Stimulated activated naive CD8-positive, alpha-beta T cell treated with anti-CD3 and anti-CD28 coated beads, Interleukin-15, Interleukin-2, amounts not matched to agents 100 ng/mL and 50 ng/mL, for 24 hours (primary cell): ENCODE results near the gene HYPK.
"Not testable (repeated sequence)": the region's sequence is repeated elsewhere in the genome, so short reads cannot be mapped to it uniquely, and the experiment has no call there.

Experiments
- H3K27ac Mint-ChIP-seq: one replicate; pipeline ENCODE4 v1.8.0; 2021; ENCODE audit warnings: mild to moderate bottlenecking, mixed read lengths
- H3K27me3 Mint-ChIP-seq: one replicate; pipeline ENCODE4 v1.8.0; 2021; ENCODE audit warnings: mixed read lengths
- H3K36me3 Mint-ChIP-seq: one replicate; pipeline ENCODE4 v1.8.0; 2021; ENCODE audit warnings: low read depth, mixed read lengths
- H3K4me1 Mint-ChIP-seq: one replicate; pipeline ENCODE4 v1.8.0; 2021; ENCODE audit warnings: low read depth, mixed read lengths
- H3K4me3 Mint-ChIP-seq: one replicate; pipeline ENCODE4 v1.8.0; 2021; ENCODE audit warnings: mild to moderate bottlenecking, mixed read lengths
- H3K9me3 Mint-ChIP-seq: one replicate; pipeline ENCODE4 v1.8.0; 2021; ENCODE audit warnings: mixed read lengths

HYPK gene

DNA sequence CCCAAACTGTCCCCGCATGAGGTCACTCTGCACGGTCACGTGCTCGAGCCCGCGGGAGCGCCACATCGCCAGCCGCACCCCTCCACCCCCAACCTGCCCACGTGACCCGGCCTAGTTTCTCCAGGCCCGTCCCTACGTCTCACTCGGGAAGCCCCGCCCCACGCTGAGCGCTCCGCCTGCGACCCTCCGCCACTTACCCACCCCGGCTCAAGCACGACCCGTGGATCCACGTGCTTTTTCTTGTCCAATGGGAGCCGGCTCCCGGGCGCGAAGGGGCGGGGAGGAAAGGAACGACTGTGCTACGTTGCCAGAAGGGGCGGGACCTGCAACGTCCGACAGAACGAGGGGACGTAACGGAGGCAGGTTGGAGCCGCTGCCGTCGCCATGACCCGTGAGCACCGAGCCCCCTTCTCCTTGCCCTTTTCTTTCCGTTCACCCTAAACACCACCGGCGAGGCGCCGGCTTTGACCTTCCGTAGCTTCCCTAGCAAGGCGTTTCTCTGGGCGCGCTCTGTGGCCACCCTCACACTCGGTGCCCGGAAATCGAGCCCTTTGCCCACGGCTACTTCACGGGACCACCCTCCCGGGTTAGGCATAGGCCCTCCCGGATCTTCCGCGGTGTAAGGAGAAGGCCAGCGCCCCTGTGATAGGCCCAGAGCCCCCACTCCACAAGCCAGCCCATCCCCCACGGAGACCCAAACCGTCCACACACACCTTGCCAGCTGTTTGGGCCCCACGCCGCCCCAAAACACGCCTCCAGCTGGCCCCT lies 8.2 kb upstream of the HYPK start, which contains the start of gene SERF2:
Gene SERF2 (plus strand): TSS at position 328 of the 768 bp plus-strand sequence. CDS start 57 bp downstream, at position 385.
- Mint-ChIP-seq H3K9me3 (no peaks in the 10 kb centered on the region), H3K36me3 (peaks cover 42% of the 10 kb centered on the region), H3K4me3 (peak within 1 kb of the TSS; percentile 89), H3K27ac (peak within 1 kb of the TSS; percentile 94), H3K27me3 (no peaks in the 10 kb centered on the region), H3K4me1 (peaks cover 40% of the 10 kb centered on the region)

DNA sequence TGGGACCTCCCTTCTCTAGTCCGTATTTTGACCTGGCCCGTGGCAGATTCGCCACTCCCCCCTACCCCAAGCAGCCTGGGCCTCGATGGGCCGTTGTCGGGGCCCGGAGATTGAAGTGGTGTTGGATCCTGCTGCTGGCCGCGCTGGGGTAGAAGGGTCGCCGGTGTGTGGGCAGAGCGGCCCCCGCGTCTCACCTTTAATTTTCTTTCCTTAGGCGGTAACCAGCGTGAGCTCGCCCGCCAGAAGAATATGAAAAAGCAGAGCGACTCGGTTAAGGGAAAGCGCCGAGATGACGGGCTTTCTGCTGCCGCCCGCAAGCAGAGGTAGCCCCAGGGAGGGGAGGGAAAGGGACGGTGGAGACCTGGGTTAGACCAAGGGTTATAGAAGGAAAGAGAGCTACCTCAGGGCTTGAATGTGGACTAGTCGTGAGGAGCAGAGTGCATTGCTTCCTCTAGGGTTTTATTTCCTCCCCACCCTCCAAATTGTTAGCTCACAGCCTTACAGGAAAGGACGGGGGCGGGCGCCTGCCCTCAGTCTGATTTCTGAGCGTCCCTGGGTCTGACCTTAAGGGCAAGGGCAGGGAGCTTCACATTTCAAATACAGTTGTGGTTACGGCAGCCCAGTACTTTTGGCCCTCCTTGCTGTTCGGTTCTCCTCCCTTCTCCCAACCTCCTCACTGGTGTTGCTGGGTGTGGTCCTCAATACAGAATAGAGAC lies 7.5 kb upstream of the HYPK start:
- peak overlapping the region; percentile 94 for H3K27ac Mint-ChIP-seq
- H3K27me3 Mint-ChIP-seq, result no peaks in the 10 kb centered on the region
- peak overlapping the region; percentile 89 for H3K4me3 Mint-ChIP-seq
- H3K36me3 Mint-ChIP-seq, result peaks cover 42% of the 10 kb centered on the region
- H3K4me1 Mint-ChIP-seq, result peaks cover 40% of the 10 kb centered on the region
- H3K9me3 Mint-ChIP-seq, result no peaks in the 10 kb centered on the region

DNA sequence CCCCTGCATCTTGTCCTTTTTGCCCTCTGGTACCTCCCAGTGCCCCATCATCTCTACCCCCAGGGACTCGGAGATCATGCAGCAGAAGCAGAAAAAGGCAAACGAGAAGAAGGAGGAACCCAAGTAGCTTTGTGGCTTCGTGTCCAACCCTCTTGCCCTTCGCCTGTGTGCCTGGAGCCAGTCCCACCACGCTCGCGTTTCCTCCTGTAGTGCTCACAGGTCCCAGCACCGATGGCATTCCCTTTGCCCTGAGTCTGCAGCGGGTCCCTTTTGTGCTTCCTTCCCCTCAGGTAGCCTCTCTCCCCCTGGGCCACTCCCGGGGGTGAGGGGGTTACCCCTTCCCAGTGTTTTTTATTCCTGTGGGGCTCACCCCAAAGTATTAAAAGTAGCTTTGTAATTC lies 6.8 kb upstream of the HYPK start:
- H3K36me3 Mint-ChIP-seq, result peaks cover 48% of the 10 kb centered on the region
- peak overlapping the region; percentile 89 for H3K4me3 Mint-ChIP-seq
- no peaks in the 10 kb centered on the region for H3K9me3 Mint-ChIP-seq
- H3K4me1 Mint-ChIP-seq, result peaks cover 45% of the 10 kb centered on the region
- H3K27ac Mint-ChIP-seq, result peak overlapping the region; percentile 94
- H3K27me3 Mint-ChIP-seq, result no peaks in the 10 kb centered on the region

DNA sequence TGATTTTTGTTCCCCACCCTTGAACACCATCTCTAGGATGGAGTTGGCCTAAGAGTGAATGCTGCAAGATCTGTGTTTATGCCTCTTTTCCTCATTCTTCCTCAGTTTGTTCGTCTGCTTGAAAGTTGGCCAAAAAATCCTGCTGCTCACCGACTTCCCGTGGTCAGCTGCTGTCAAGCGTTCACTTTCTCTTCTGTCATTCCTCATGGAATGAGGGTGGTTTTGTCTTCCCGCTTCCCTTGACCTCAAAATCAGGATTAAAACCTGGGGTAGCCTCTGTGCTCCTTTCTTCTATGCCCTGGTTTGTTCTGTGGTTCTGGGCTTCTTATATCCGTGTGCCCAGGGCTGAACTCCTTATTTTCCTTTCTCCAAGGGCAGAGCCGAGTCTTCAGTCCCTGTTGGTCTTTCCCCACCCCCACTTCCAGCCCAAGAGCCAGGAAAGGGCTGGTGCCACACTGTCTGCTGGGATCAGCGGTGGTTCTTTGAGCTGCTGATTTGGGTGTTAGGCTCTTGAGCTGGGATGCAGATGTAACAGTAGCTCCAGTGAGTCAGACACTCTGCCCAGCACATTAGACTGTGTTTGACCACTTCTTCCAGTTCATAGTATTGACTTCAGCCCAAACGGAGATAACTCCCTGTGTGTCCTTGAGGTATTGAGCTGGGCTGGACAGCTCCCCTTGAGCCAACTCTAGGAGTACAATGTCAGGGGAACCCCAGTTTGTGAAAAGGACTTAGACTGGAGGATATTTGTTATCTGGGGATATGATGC lies 5.9 kb upstream of the HYPK start:
- Mint-ChIP-seq H3K4me1 (peaks cover 48% of the 10 kb centered on the region), H3K27me3 (no peaks in the 10 kb centered on the region), H3K9me3 (no peaks in the 10 kb centered on the region), H3K27ac (peak overlapping the region; percentile 94), H3K36me3 (peaks cover 56% of the 10 kb centered on the region), H3K4me3 (peak overlapping the region; percentile 89)

DNA sequence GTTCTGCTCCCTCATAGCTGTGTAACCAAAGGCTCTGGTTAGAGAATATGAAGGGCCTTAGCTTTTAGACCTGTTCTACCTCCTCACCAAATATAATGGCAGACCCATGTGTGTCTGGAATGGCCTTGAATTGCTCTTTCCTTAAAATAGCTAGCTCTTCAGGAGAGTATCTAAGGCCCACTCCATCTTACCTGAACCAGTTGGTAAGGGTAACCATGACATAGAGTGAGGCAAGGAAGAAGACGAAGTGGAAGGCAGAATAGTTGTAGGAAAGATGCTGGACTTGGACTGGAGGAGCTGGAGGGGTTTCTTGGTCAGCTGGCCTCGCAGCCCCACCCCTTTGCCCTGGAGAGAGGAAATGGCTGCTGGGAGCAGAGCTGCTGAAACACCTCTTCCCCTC lies 5.2 kb upstream of the HYPK start:
- Mint-ChIP-seq H3K9me3 (no peaks in the 10 kb centered on the region), H3K36me3 (peaks cover 63% of the 10 kb centered on the region), H3K4me3 (no peak overlapping the region), H3K27me3 (no peaks in the 10 kb centered on the region), H3K4me1 (peaks cover 53% of the 10 kb centered on the region), H3K27ac (peak overlapping the region; percentile 23)

DNA sequence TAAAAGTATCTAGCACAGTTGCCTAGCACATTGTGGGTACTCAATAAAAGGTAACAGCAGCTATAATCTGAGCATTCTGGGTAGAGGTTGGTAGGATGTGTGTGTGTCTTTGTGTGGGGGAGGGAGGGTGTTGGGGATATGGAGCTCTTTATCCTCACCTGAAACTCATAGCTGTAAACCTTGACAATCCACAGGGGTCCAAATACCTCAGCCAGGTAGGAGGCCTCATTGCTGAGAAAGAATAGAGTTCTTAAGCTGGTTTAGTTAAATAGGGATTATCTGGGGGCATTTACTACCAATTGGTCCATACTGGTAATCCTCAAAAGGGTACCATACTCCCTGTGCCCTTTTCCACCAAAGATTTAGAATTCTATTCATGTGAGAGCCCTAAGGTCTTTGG lies 4.4 kb upstream of the HYPK start:
- Mint-ChIP-seq H3K27ac (no peak overlapping the region), H3K4me3 (no peak overlapping the region)

DNA sequence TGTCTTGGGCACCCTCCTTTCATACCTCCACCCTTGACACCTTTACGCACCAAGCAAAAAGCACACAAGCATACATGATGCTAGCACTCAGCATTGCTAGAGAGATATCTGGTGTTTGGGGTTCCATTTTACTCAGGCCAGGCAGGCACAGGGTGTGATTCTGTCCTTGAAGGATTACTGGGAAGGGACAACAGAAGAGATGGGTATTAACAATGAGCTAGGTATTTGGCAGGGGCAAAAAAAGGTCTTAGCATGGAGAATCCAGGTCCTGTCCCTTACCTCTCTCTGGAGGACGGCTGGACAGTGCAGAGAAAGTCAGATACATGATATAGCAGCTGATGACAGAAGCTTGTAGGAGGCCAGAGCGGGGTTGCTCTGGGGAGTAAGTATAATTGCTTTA lies 3.8 kb upstream of the HYPK start:
- H3K9me3 Mint-ChIP-seq, result no peaks in the 10 kb centered on the region
- no peak overlapping the region for H3K4me3 Mint-ChIP-seq
- H3K4me1 Mint-ChIP-seq, result peaks cover 61% of the 10 kb centered on the region
- peaks cover 76% of the 10 kb centered on the region for H3K36me3 Mint-ChIP-seq
- no peak overlapping the region for H3K27ac Mint-ChIP-seq
- no peaks in the 10 kb centered on the region for H3K27me3 Mint-ChIP-seq

More for the DNA sequence above, 4.4 kb upstream of the HYPK start:
- H3K27me3 Mint-ChIP-seq, result no peaks in the 10 kb centered on the region
- peaks cover 70% of the 10 kb centered on the region for H3K36me3 Mint-ChIP-seq
- H3K9me3 Mint-ChIP-seq, result no peaks in the 10 kb centered on the region
- peaks cover 58% of the 10 kb centered on the region for H3K4me1 Mint-ChIP-seq

DNA sequence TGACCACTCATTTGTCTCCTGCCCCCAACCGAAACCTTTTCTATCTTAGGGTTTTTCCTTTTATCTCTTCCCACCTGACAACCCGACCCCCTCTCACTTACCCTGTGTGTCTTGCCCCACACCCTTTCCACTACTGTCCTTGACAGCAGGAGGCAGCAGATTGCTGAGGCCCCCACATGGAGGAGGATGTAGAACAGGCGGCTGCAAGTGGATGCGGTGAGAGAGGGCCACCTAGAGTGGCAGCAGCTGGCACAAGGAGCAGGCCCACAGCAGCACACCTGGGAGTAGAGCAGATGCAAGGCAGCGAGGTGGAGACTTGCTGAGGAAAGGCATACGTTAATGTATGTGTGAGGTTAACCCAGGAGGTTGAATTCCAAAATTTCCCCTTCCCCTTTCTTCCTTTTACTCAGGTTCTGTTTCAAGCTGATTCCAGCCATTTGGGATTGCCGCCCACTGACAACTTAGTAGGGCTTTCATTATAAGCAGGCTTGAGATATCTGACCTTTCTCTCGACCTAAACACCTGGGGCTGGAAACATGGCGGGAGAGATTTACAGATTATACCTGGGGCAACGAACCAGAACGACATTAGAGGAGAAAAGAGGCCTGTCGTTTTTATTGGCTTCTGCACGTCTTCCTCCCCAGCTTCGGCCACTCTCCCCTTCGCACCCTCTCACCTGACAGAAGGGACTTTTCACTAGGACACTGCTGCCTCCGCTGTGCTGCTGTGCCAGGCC lies 1.0 kb upstream of the HYPK start:
- peaks cover 76% of the 10 kb centered on the region for H3K36me3 Mint-ChIP-seq
- peak overlapping the region; percentile 98 for H3K27ac Mint-ChIP-seq
- H3K9me3 Mint-ChIP-seq, result no peaks in the 10 kb centered on the region
- peaks cover 49% of the 10 kb centered on the region for H3K4me1 Mint-ChIP-seq
- no peaks in the 10 kb centered on the region for H3K27me3 Mint-ChIP-seq
- H3K4me3 Mint-ChIP-seq, result peak overlapping the region; percentile 97

DNA sequence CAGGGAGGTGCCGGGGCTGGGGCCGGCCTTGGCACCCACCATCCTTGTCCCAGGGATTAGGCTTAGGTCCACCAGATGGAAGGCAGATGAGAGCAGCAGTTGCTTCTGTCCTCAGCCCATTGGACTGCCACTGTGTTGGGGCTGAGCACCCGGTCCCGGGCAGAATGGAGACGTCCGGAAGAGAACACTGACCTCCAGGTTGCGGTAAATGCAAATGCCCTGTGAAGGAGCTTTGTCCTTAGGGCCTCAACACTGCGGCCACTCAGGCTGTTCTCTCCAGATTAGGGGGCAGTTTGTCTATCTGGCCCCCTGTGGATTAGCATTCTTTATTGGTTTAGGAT lies 484 bp upstream of the HYPK start, which contains the start of gene SERINC4:
Gene SERINC4 (minus strand): TSS at position 276 of the 341 bp plus-strand sequence. CDS start 234 bp downstream, at position 42.
- peak within 1 kb of the TSS; percentile 98 for H3K27ac Mint-ChIP-seq
- H3K27me3 Mint-ChIP-seq, result no peaks in the 10 kb centered on the region
- peaks cover 46% of the 10 kb centered on the region for H3K4me1 Mint-ChIP-seq
- H3K36me3 Mint-ChIP-seq, result peaks cover 76% of the 10 kb centered on the region
- H3K4me3 Mint-ChIP-seq, result peak within 1 kb of the TSS; percentile 97
- no peaks in the 10 kb centered on the region for H3K9me3 Mint-ChIP-seq

DNA sequence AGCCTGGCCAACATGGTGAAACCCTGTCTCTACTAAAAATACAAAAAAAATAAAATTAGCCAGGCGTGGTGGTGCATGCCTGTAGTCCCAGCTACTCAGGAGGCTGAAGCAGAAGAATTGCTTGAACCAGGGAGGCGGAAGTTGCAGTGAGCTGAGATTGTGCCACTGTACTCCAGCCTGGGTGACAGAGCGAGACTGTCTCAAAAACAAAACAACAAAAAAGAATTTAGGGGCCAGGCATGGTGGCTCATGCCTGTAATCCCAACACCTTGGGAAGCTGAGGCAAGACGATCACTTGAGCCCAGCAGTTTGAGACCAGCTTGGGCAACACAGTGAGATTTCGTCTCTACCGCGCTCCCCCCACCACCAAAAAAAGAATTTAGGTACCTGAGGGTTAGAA lies 2.3 kb downstream of the HYPK start:
- peaks cover 81% of the 10 kb centered on the region for H3K36me3 Mint-ChIP-seq
- H3K4me1 Mint-ChIP-seq, result peaks cover 36% of the 10 kb centered on the region
- H3K27ac Mint-ChIP-seq, result peak overlapping the region; percentile 26
- H3K9me3 Mint-ChIP-seq, H3K27me3 Mint-ChIP-seq, H3K4me3 Mint-ChIP-seq: not testable (repeated sequence)

DNA sequence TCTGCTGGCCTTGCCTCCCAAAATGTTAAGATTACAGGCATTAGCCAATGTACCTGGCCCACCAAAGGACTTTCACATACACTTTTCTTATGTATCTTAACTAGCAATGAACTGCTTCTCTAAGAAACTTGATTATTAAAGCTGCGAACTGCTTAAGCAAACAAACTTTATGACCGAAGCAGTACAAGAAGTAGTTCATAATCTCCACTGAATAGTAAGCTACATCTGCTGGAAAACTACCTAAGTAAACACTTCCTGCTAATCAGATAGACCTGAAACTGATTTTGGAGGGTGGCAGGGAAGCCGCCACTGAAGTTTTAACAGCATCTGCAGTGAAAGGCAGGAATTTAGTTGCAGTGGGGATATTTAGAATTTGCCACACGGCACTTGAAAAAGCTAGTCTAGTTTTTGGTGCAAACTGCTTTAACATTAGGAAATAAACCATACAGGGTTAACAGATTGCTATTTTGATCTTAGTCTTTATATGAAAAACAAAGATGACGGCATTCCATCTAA lies 8.1 kb downstream of the HYPK start:
- no peak overlapping the region for H3K27ac Mint-ChIP-seq
- H3K4me3 Mint-ChIP-seq, result no peak overlapping the region
- peaks cover 15% of the 10 kb centered on the region for H3K4me1 Mint-ChIP-seq
- H3K36me3 Mint-ChIP-seq, result peaks cover 74% of the 10 kb centered on the region
- H3K27me3 Mint-ChIP-seq, result no peaks in the 10 kb centered on the region
- H3K9me3 Mint-ChIP-seq, result no peaks in the 10 kb centered on the region

DNA sequence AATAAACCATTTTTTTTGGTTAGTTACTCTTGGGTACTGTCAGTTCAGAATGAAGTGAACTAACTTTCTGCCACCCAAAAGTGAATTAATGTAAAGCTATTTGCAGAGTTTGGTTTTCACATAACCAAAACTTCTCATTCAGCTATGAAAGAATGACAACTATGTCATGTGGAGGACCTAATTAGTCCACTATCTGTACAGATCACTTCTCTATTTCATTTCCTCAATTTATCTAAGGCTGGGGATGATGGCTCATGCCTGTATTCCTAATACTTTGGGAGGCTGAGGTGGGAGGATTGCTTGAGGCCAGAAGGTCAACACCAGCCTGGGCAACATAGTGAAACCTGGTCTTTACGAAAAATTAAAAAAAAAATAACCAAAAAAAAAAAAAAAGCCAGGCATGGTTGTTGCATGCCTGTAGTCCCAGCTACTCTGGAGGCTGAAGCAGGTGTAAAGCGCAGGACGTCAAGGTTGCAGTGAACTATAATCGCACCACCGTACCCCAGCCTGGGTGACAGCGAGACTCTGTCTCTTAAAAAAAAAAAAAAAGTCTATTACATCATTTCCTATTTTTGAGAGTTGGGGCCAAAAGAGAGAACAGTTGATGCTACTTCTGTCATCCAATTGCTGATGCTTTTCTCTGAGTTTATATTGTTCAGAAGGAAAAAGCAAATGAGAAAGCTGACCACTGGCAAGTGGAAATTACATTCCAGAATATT lies 8.7 kb downstream of the HYPK start:
- Mint-ChIP-seq H3K36me3 (peaks cover 78% of the 10 kb centered on the region), H3K4me3 (no peak overlapping the region), H3K27ac (peak overlapping the region; percentile 76), H3K4me1 (peaks cover 15% of the 10 kb centered on the region), H3K9me3 (no peaks in the 10 kb centered on the region), H3K27me3 (no peaks in the 10 kb centered on the region)

DNA sequence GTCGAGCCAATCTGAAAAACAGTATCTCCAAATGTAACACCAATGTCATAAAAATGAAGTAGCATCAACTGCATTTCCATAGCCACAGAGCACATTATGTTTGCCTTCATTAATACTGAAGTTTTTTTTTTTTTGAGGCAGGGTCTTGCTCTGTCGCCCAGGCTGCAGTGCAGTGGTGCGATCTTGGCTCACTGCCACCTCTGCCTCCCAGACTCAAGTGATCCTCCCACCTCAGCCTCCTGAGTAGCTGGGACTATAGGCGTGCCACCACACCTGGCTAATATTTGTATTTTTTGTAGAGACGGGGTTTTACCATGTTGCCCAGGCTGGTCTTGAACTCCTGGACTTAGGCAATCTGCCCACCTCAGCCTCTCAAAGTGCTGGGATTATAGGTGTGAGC lies 14.7 kb downstream of the HYPK start:
- not testable (repeated sequence) for H3K27me3 Mint-ChIP-seq, H3K4me3 Mint-ChIP-seq, H3K9me3 Mint-ChIP-seq
- H3K4me1 Mint-ChIP-seq, result peaks cover 14% of the 10 kb centered on the region
- H3K27ac Mint-ChIP-seq, result peak overlapping the region; percentile 33
- H3K36me3 Mint-ChIP-seq, result peaks cover 71% of the 10 kb centered on the region

DNA sequence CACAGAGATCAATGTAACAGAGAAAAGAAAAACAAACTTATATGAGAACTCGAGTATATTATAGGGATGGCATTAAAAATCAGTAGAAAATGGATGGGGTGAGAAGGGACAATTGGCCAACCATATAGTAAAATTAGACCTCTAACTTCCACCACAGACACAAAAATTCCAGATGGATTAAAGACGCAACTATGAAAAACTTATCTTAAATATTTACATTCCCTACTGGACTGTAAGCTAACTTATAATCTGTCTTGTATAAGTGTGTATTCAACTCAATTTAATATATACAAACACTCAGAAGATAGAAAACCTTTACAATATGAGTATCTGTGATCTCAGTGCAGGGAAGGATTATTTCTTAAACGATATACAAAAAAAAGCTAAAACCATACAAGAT lies 21.1 kb downstream of the HYPK start:
- peaks cover 4% of the 10 kb centered on the region for H3K9me3 Mint-ChIP-seq
- no peaks in the 10 kb centered on the region for H3K27me3 Mint-ChIP-seq
- H3K4me1 Mint-ChIP-seq, result peaks cover 58% of the 10 kb centered on the region
- H3K36me3 Mint-ChIP-seq, result peaks cover 46% of the 10 kb centered on the region
- peak overlapping the region; percentile 29 for H3K27ac Mint-ChIP-seq
- peak overlapping the region; percentile 54 for H3K4me3 Mint-ChIP-seq
